Activated effector memory CD4-positive, alpha-beta T cell treated with anti-CD3 and anti-CD28 coated beads, Interleukin-2, amount 50 U/mL, for 16 hours (primary cell): Measurements from ENCODE around the gene JOSD2.
"Not testable (repeated sequence)": the region's sequence is repeated elsewhere in the genome, so short reads cannot be mapped to it uniquely, and the experiment has no call there.

Experiments used
- DNase-seq: peaks from one replicate; pipeline ENCODE4 v3.0.0-alpha.2; 2020

The JOSD2 gene

GRCh38 chr19:50475736-50476223 lies 35.2 kb downstream of the JOSD2 start:
- DNase-seq = no peak

DNA sequence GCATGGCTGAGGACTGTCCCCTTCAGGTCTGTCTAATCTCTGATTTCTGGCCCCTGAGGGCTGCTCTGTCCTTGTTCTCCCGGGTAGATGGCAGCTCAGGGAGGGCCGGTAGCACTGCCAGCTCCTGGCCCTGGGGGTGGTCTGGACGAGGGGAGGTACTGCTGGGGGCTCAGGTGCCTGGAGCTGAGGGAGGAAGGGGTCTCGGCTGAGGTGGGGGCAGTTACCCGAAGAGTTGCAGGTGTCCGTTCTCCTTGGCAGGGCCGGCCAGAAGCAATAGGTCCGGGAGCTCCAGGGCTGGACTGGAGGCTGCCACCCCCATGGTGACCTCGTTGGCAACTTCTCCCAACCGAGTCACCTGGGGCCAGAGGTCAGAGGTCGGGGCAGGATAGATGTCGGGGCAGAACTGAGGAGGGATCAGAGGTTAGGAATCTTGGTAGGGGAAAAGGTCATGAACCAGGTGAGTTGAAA lies 35.9 kb downstream of the JOSD2 start:
- DNase-seq = peak; percentile 58

DNA sequence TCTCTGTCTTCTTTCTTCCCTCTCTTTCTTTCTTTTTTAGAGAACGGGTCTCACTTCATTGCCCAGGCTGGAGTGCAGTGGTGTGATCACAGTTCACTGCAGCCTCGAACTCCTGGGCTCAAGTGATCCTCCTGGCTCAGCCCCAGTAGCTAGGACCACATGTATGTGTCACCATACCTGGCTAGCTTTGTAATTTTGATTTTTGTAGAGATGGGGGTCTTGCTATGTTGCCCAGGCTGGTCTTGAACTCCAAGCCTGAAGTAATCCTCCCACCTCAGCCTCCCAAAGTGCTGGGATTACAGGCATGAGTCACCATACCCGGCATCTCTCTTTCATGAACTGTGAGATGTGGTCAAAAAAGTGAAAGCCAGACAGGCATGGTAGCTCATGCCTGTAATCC lies 37.7 kb downstream of the JOSD2 start:
- DNase-seq = not testable (repeated sequence)

DNA sequence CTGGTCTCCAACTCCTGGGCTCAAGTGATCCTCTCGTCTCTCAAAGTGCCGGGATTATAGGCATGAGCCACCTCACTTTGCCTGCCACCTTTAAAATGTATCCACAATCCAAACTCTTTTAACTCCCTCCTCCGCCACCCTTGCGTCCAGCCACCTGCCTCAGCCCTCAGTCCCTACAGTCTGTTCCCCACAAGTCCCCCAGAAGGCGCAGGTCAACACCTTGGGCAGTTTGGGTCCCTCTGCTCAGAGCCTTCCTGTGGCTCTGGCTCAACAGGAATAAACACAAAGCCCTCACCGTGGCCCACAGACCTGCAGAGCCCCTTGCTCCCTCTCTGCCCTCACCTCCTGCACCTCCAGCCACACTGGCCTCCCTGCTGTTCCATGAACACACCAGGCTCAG lies 42.2 kb downstream of the JOSD2 start:
- DNase-seq = peak; percentile 53

GRCh38 chr19:50467566-50467965 lies 43.4 kb downstream of the JOSD2 start:
- DNase-seq = no peak

- no peak for DNase-seq
Measured at GRCh38 chr19:50466706-50467039, 44.3 kb downstream of the JOSD2 start.

- DNase-seq = no peak
Measured at GRCh38 chr19:50465986-50466705, 44.8 kb downstream of the JOSD2 start.

GRCh38 chr19:50465000-50465399 lies 46.0 kb downstream of the JOSD2 start:
- no peak for DNase-seq

DNA sequence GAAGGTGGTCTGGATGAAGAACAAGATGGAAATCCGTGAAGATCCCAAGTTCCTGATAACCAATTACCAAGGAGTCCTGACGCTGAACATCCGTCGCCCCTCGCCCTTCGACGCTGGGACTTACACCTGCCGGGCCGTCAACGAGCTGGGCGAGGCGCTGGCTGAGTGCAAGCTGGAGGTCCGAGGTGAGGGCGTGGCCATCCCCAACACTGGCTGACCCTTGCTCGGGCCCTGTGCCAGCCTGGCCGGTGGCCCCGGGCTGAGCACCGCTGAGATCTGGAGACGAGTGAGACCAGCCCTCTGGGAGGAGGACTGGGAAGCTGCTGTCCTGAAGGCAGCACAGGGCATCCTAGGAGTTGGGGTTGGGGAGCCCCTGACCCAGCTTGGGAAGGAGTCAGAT lies 46.6 kb downstream of the JOSD2 start:
- DNase-seq = no peak

- no peak for DNase-seq
Measured at GRCh38 chr19:50462970-50463369, 48.0 kb downstream of the JOSD2 start.

- peak; percentile 82 for DNase-seq
Measured at GRCh38 chr19:50461066-50461875, 49.7 kb downstream of the JOSD2 start.

GRCh38 chr19:50460161-50460765 lies 50.7 kb downstream of the JOSD2 start:
- DNase-seq = no peak

DNA sequence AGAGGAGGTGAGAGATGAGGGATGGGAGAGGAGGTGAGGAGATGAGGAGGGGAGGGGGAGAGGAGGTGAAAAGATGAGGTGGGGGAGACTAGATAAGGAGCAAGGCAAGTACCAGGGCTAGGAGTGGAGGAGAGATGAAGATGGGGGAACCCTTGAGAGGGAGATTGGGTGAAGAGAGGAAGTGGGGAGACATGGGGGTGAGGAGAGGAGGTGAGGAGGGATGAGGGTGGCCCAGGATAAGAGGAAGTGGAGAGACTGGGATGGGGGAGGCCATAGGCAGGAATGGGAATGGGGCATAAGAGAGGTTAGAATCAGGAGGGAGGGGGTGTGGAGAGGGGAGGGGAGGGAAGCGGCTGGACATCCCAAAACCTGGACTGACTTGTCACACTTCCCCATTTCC lies 51.4 kb downstream of the JOSD2 start:
- no peak for DNase-seq

GRCh38 chr19:50459067-50459456 lies 51.9 kb downstream of the JOSD2 start:
- DNase-seq = no peak

DNA sequence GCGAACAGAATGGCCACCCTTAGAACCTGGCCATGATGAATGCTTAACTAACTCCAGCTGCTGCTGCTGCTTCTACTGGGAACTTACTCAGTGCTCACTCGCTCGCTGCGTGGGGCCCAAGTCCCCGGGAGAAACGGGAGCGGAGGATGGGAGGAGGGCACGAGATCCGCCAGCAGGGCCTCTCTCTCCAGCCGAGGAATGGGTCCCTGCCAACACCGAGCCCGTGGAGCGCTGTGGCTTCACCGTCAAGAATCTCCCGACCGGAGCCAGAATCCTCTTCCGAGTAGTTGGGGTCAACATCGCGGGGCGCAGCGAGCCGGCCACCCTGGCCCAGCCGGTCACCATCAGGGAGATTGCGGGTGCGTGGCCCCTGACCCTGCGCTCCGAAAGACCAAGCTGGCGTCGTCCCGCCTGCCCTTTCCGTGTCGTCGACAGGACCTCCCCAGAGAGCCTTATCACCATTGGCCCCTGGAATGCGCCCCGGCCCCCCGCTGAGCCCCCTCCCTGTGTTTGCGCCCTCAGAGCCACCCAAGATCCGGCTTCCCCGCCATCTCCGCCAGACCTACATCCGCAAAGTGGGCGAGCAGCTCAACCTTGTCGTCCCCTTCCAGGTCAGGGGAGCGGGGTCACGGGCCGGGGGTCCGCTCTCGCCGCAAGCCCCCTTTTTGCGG lies 52.5 kb downstream of the JOSD2 start:
- no peak for DNase-seq

- DNase-seq = no peak
Measured at GRCh38 chr19:50457300-50457699, 53.7 kb downstream of the JOSD2 start.
